Tibial nerve (tissue), 3 donors: ENCODE measurements around the gene SCAMP2.

Experiments used
- CTCF ChIP-seq, 5 experiments: fragments of 200-600 bp in 3 of 5; fragments of 450-650 bp in 2 of 5; sonication (generic) in 3 of 5; IDR thresholded peaks; one replicate each; pipeline ENCODE4 v1.5.1; 2016 to 2019; ENCODE audit warnings: antibody characterized with exemption in 5 of 5, mild to moderate bottlenecking in 3 of 5, moderate library complexity in 2 of 5
- POLR2A ChIP-seq, 2 donors: fragments of 450-650 bp; IDR thresholded peaks; one replicate each; pipeline ENCODE4 v1.6.1; 2017; ENCODE audit warnings: antibody characterized with exemption in 2 of 2, mild to moderate bottlenecking in 2 of 2, moderate library complexity in 2 of 2

GRCh38 chr15:74868059-74868458 is 5.1 kb downstream of the SCAMP2 start:
- TF ChIP-seq CTCF (IDR thresholded peaks at IDR 0.05) (no peak), POLR2A (IDR thresholded peaks at IDR 0.05) (no peak)
